ENCODE data around the gene IL1RAPL2.

The IL1RAPL2 gene

GRCh38 chrX:104806346-104806745 is 240.3 kb downstream of the IL1RAPL2 start:
- ATAC-seq: no peak
- TF ChIP-seq TCF4 (CRISPR knock-in tag; IDR thresholded peaks at IDR 0.05; ENCODE audit: borderline replicate concordance) (no peak), ZFP3 (CRISPR knock-in tag; IDR thresholded peaks at IDR 0.05) (no peak), ZNF565 (CRISPR knock-in tag; conservative IDR thresholded peaks at IDR 0.05; ENCODE audit: low read depth) (no peak), ZFP30 (CRISPR knock-in tag; IDR thresholded peaks at IDR 0.05) (no peak), ISL1 (CRISPR knock-in tag; IDR thresholded peaks at IDR 0.05) (no peak), PPARA (CRISPR knock-in tag; IDR thresholded peaks at IDR 0.05; ENCODE audit: borderline replicate concordance) (no peak), BACH2 (CRISPR knock-in tag; IDR thresholded peaks at IDR 0.05; ENCODE audit: borderline replicate concordance) (no peak), TOX (CRISPR knock-in tag; IDR thresholded peaks at IDR 0.05; ENCODE audit: borderline replicate concordance) (no peak), CSDC2 (CRISPR knock-in tag; IDR thresholded peaks at IDR 0.05) (no peak), ZC3H10 (CRISPR knock-in tag; IDR thresholded peaks at IDR 0.05) (no peak), OSR1 (CRISPR knock-in tag; IDR thresholded peaks at IDR 0.05) (no peak), GLIS3 (CRISPR knock-in tag; IDR thresholded peaks at IDR 0.05) (no peak), RARB (CRISPR knock-in tag; IDR thresholded peaks at IDR 0.05) (no peak)
- TF ChIP-seq, protein P1, sequence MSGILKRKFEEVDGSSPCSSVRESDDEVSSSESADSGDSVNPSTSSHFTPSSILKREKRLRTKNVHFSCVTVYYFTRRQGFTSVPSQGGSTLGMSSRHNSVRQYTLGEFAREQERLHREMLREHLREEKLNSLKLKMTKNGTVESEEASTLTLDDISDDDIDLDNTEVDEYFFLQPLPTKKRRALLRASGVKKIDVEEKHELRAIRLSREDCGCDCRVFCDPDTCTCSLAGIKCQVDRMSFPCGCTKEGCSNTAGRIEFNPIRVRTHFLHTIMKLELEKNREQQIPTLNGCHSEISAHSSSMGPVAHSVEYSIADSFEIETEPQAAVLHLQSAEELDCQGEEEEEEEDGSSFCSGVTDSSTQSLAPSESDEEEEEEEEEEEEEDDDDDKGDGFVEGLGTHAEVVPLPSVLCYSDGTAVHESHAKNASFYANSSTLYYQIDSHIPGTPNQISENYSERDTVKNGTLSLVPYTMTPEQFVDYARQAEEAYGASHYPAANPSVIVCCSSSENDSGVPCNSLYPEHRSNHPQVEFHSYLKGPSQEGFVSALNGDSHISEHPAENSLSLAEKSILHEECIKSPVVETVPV (CRISPR knock-in tag; IDR thresholded peaks at IDR 0.05): no peak
- TF ChIP-seq, protein P2, sequence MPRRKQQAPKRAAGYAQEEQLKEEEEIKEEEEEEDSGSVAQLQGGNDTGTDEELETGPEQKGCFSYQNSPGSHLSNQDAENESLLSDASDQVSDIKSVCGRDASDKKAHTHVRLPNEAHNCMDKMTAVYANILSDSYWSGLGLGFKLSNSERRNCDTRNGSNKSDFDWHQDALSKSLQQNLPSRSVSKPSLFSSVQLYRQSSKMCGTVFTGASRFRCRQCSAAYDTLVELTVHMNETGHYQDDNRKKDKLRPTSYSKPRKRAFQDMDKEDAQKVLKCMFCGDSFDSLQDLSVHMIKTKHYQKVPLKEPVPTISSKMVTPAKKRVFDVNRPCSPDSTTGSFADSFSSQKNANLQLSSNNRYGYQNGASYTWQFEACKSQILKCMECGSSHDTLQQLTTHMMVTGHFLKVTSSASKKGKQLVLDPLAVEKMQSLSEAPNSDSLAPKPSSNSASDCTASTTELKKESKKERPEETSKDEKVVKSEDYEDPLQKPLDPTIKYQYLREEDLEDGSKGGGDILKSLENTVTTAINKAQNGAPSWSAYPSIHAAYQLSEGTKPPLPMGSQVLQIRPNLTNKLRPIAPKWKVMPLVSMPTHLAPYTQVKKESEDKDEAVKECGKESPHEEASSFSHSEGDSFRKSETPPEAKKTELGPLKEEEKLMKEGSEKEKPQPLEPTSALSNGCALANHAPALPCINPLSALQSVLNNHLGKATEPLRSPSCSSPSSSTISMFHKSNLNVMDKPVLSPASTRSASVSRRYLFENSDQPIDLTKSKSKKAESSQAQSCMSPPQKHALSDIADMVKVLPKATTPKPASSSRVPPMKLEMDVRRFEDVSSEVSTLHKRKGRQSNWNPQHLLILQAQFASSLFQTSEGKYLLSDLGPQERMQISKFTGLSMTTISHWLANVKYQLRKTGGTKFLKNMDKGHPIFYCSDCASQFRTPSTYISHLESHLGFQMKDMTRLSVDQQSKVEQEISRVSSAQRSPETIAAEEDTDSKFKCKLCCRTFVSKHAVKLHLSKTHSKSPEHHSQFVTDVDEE (CRISPR knock-in tag; IDR thresholded peaks at IDR 0.05): no peak
- TF ChIP-seq, protein P3, sequence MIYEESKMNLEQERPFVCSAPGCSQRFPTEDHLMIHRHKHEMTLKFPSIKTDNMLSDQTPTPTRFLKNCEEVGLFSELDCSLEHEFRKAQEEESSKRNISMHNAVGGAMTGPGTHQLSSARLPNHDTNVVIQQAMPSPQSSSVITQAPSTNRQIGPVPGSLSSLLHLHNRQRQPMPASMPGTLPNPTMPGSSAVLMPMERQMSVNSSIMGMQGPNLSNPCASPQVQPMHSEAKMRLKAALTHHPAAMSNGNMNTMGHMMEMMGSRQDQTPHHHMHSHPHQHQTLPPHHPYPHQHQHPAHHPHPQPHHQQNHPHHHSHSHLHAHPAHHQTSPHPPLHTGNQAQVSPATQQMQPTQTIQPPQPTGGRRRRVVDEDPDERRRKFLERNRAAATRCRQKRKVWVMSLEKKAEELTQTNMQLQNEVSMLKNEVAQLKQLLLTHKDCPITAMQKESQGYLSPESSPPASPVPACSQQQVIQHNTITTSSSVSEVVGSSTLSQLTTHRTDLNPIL (CRISPR knock-in tag; IDR thresholded peaks at IDR 0.05; ENCODE audit: low read depth): no peak
- TF ChIP-seq, protein P4, sequence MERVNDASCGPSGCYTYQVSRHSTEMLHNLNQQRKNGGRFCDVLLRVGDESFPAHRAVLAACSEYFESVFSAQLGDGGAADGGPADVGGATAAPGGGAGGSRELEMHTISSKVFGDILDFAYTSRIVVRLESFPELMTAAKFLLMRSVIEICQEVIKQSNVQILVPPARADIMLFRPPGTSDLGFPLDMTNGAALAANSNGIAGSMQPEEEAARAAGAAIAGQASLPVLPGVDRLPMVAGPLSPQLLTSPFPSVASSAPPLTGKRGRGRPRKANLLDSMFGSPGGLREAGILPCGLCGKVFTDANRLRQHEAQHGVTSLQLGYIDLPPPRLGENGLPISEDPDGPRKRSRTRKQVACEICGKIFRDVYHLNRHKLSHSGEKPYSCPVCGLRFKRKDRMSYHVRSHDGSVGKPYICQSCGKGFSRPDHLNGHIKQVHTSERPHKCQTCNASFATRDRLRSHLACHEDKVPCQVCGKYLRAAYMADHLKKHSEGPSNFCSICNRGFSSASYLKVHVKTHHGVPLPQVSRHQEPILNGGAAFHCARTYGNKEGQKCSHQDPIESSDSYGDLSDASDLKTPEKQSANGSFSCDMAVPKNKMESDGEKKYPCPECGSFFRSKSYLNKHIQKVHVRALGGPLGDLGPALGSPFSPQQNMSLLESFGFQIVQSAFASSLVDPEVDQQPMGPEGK (CRISPR knock-in tag; IDR thresholded peaks at IDR 0.05; ENCODE audit: borderline replicate concordance): no peak
- TF ChIP-seq, protein P5, sequence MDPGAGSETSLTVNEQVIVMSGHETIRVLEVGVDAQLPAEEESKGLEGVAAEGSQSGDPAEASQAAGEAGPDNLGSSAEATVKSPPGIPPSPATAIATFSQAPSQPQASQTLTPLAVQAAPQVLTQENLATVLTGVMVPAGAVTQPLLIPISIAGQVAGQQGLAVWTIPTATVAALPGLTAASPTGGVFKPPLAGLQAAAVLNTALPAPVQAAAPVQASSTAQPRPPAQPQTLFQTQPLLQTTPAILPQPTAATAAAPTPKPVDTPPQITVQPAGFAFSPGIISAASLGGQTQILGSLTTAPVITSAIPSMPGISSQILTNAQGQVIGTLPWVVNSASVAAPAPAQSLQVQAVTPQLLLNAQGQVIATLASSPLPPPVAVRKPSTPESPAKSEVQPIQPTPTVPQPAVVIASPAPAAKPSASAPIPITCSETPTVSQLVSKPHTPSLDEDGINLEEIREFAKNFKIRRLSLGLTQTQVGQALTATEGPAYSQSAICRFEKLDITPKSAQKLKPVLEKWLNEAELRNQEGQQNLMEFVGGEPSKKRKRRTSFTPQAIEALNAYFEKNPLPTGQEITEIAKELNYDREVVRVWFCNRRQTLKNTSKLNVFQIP (CRISPR knock-in tag; IDR thresholded peaks at IDR 0.05; ENCODE audit: borderline replicate concordance, low read depth): no peak

- no peak for ATAC-seq
- TF ChIP-seq TCF4 (CRISPR knock-in tag; IDR thresholded peaks at IDR 0.05; ENCODE audit: borderline replicate concordance) (no peak), ZC3H10 (CRISPR knock-in tag; IDR thresholded peaks at IDR 0.05) (no peak), PPARA (CRISPR knock-in tag; IDR thresholded peaks at IDR 0.05; ENCODE audit: borderline replicate concordance) (no peak), BACH2 (CRISPR knock-in tag; IDR thresholded peaks at IDR 0.05; ENCODE audit: borderline replicate concordance) (no peak), GLIS3 (CRISPR knock-in tag; IDR thresholded peaks at IDR 0.05) (no peak), CSDC2 (CRISPR knock-in tag; IDR thresholded peaks at IDR 0.05) (no peak), ZNF8 (CRISPR knock-in tag; IDR thresholded peaks at IDR 0.05) (no peak), ISL1 (CRISPR knock-in tag; IDR thresholded peaks at IDR 0.05) (no peak), ESRRG (CRISPR knock-in tag; IDR thresholded peaks at IDR 0.05) (no peak)
- TF ChIP-seq, protein P5 (CRISPR knock-in tag; IDR thresholded peaks at IDR 0.05; ENCODE audit: borderline replicate concordance, low read depth): no peak
- TF ChIP-seq, protein P2 (CRISPR knock-in tag; IDR thresholded peaks at IDR 0.05): no peak
- TF ChIP-seq, protein P3 (CRISPR knock-in tag; IDR thresholded peaks at IDR 0.05; ENCODE audit: low read depth): no peak
Measured at GRCh38 chrX:104833401-104833800, 267.4 kb downstream of the IL1RAPL2 start.
